Small intestine (tissue), 7 donors: ENCODE measurements around the gene PRKCD. TPM values are rescaled to one million over a fixed set of nuclear protein-coding genes. Genes with fewer than 3 reads are reported as not detected.

Experiments used
- DNase-seq, 2 donors: peaks; one replicate each; pipeline versions ENCODE4 v3.0.0 to v3.0.0-alpha.2; 2013
- FAIRE-seq: peaks from 2 replicates; lab custom pipeline; 2012; peaks lifted over from hg19 to GRCh38; lab: Jason Lieb, UNC
- H3K27ac ChIP-seq, 3 donors: one replicate each; pipeline ENCODE4 v1.5.1; 2013; ENCODE audit warnings: low read length in 2 of 3, mild to moderate bottlenecking in 2 of 3, control low read depth in 1 of 3, inconsistent platforms in 1 of 3, low read depth in 1 of 3, moderate library complexity in 1 of 3
- H3K27me3 ChIP-seq, 3 donors: one replicate each; pipeline ENCODE4 v1.6.1; 2013; ENCODE audit warnings: low read length in 3 of 3, inconsistent platforms in 1 of 3; ENCODE audit not compliant: control insufficient read depth in 3 of 3, insufficient read depth in 3 of 3
- H3K36me3 ChIP-seq, 3 donors: one replicate each; pipeline ENCODE4 v1.6.1; 2013; ENCODE audit warnings: low read length in 3 of 3, inconsistent platforms in 1 of 3, low read depth in 1 of 3, mild to moderate bottlenecking in 1 of 3, moderate library complexity in 1 of 3; ENCODE audit not compliant: control insufficient read depth in 3 of 3, insufficient read depth in 2 of 3
- H3K4me1 ChIP-seq, 3 donors: one replicate each; pipeline ENCODE4 v1.6.1; 2013; ENCODE audit warnings: low read length in 2 of 3, inconsistent platforms in 1 of 3, low read depth in 1 of 3, mild to moderate bottlenecking in 1 of 3, moderate library complexity in 1 of 3; ENCODE audit not compliant: control insufficient read depth in 3 of 3, insufficient read depth in 2 of 3
- H3K4me3 ChIP-seq, 3 donors: one replicate each; pipeline ENCODE4 v1.5.1; 2013; ENCODE audit warnings: low read length in 3 of 3, control low read depth in 1 of 3, inconsistent platforms in 1 of 3, low read depth in 1 of 3, mild to moderate bottlenecking in 1 of 3, moderate library complexity in 1 of 3
- H3K9me3 ChIP-seq, 2 donors: one replicate each; pipeline ENCODE4 v1.6.1; 2013; ENCODE audit warnings: low read depth in 1 of 2, low read length in 1 of 2; ENCODE audit not compliant: control insufficient read depth in 2 of 2, insufficient read depth in 1 of 2
- WGBS, 3 donors: extraction: QIAGEN DNeasy Blood & Tissue Kit; methylation state at CpG; one replicate each; pipeline ENCODE4 v1.1.7; 2013; 5-methylcytosine and 5-hydroxymethylcytosine counted together
- polyA plus RNA-seq, 4 donors: library from polyadenylated mRNA; stranded (reverse) in 3 of 4; unstranded in 1 of 4; fragments of 200-250 nt in 3 of 4; fragments of 120-200 nt in 1 of 4; gene quantifications; one replicate each; pipeline versions ENCODE4 v1.2.1 to v1.2.3, GENCODE V29; 2013
- donor health status: healthy with polysubstance abuse.
- donor health status: control.
- donor health status: control.
- donor health status: Bipolar disorder and iron deficiency.
- donor health status: healthy.

The PRKCD gene
- polyA plus RNA-seq, 4 donors, result 28.9 to 150 (median 67.2) TPM

DNA sequence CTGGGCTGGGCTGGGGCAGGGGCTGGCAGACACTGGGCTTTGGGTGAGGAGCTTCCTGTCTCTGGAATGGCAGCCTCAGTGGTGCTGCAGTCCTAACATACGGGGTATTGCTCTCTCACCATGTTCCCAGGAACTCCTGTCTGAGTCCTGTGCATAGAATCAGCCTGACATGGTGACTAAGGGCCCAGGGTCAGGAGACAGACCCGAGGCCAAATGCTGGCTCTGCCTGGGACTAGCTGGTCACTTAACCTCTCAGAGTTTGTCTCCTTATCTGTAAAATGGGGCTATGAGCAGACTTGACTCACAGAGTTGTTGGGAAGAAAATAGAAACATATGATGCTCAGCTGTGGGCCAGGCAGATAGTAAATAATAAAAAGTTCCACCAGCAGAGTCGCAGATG lies 28.3 kb downstream of the PRKCD start:
- Histone ChIP-seq H3K27me3 (no peaks in the 10 kb centered on the region), H3K36me3 (peaks cover 15 to 84% (median 42%) of the 10 kb centered on the region in 3 donors), H3K4me3 (no peak overlapping the region), H3K4me1 (peaks cover 0 to 15% (median 2%) of the 10 kb centered on the region in 3 donors), H3K9me3 (no peaks in the 10 kb centered on the region), H3K27ac (no peak overlapping the region)
- 92 to 94% (median 92%) methylated on average over 3 of the region's 3 CpGs for WGBS, 3 donors
- FAIRE-seq (no peak), DNase-seq (no peak)

DNA sequence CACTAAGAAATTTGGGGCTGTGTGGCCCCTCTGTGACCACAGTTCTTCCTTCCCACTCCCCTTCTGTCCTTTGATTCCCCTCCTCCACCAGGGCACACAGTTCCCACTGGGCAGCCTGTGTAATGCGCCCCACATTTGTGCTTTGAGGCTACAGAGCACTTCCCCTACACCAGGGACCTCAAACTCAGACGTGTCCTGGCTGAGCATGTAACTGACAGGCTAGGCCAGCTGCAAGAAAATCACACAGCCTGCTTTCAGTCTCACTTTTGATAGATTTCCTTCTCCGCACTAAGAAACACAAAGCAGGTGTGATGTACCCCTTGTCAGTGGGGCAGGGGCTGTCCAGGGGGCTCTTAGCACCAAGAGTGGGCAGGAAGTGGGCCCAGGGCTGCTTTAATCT lies 29.6 kb downstream of the PRKCD start:
- Histone ChIP-seq H3K27me3 (no peaks in the 10 kb centered on the region), H3K4me3 (no peak overlapping the region), H3K9me3 (no peaks in the 10 kb centered on the region), H3K36me3 (peaks cover 15 to 82% (median 34%) of the 10 kb centered on the region in 3 donors), H3K27ac (peak overlapping the region in 1 of 3 donors; percentile 29), H3K4me1 (peaks cover 0 to 17% (median 2%) of the 10 kb centered on the region in 3 donors)
- no peak for FAIRE-seq
- DNase-seq, result no peak
- 77 to 95% (median 84%) methylated on average over 3 of the region's 3 CpGs for WGBS, 3 donors

DNA sequence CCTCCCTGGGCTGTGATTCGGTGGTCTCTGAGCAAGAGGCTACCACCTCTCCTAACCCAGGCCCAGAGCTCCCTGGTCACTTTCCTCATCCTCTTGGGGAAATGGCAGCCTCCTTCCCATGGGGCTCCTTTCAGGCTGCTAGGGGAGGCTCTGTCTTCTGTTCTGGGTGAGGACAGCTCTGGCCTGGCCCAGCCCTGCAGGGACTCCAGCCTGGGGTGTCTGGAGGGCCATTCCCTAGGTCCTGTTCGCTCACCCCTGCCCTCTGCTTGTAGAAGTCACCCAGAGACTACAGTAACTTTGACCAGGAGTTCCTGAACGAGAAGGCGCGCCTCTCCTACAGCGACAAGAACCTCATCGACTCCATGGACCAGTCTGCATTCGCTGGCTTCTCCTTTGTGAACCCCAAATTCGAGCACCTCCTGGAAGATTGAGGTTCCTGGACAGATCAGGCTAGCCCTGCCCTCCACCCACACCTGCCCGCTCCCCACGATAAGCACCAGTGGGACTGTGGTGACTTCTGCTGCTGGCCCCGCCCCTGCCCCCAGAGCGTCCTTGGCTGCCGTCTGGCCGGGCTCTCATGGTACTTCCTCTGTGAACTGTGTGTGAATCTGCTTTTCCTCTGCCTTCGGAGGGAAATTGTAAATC lies 30.9 kb downstream of the PRKCD start:
- Histone ChIP-seq H3K36me3 (peaks cover 8 to 69% (median 28%) of the 10 kb centered on the region in 3 donors), H3K27ac (peak overlapping the region in 1 of 3 donors; percentile 37), H3K9me3 (no peaks in the 10 kb centered on the region), H3K4me3 (no peak overlapping the region), H3K27me3 (no peaks in the 10 kb centered on the region), H3K4me1 (peaks cover 0 to 22% (median 2%) of the 10 kb centered on the region in 3 donors)
- DNase-seq, result no peak
- WGBS, 3 donors, result 86 to 91% (median 87%) methylated on average over 16 of the region's 16 CpGs
- no peak for FAIRE-seq

DNA sequence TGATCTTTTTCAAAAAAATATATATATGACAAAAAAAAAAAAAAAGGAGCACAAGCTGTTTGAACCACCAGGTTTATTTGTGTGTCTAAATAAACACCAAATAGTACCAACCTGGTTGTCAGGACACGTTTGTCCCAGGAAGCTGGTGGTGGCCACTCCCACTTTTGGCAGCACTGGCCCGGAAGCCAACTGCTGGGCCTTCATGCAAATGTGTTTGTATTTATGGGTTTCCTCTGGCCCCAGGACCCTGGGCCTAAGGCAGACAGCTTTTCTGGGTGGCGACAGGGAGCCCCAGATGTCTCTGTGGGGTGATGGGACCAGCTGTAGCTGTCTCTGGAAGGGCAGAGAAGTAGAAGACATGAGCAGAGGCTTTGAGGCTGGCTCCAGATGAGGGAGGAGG lies 31.6 kb downstream of the PRKCD start:
- WGBS, 3 donors, result 48 to 53% (median 48%) methylated on average over 3 of the region's 3 CpGs
- peaks cover 8 to 63% (median 27%) of the 10 kb centered on the region in 3 donors for H3K36me3 ChIP-seq
- no peaks in the 10 kb centered on the region for H3K9me3 ChIP-seq
- FAIRE-seq (no peak), DNase-seq (no peak)
- no peak overlapping the region for H3K4me3 ChIP-seq
- peak overlapping the region in 1 of 3 donors; percentile 64 for H3K27ac ChIP-seq
- H3K27me3 ChIP-seq, result no peaks in the 10 kb centered on the region
- peaks cover 0 to 17% (median 0%) of the 10 kb centered on the region in 3 donors for H3K4me1 ChIP-seq

DNA sequence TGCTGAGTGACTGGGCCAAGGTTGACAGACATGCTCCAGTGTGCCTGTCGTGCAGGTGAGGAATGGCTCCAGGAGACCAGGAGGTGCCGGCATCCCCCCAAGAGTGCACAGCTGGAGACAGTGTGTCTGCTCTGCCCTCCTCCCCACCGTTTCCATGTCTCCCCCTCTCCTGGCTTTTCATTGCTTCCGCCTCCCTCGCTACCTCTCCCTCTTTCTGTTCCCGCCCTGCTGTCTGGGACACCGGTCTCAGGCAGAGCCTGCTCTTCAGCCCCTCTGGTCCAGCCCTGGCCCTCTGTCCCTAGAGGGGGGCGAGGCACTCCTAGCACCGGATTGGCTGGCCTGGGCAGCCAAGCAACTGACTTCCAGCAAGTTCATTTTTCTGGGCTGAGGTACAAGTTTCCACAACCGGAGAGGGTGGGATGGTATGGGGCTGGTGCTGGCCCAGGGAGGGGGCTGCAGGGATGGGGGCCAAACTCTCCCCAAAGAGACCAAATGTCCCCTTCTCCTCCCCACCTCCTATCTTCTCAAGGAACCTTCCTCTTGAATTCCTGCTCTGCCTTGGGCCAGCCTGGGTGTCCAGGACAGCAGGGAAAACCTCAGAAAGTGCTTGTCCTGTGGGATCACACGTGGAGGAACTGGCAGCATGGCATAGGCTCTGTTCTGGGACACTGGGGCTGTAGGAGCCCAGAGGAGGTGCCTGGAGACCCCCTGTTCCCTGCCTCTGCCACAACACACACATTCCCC lies 32.6 kb downstream of the PRKCD start:
- peaks cover 0 to 10% (median 0%) of the 10 kb centered on the region in 3 donors for H3K4me1 ChIP-seq
- no peaks in the 10 kb centered on the region for H3K9me3 ChIP-seq
- no peak for DNase-seq
- H3K27me3 ChIP-seq, result no peaks in the 10 kb centered on the region
- H3K27ac ChIP-seq, result peak overlapping the region in 1 of 3 donors; percentile 64
- no peak overlapping the region for H3K4me3 ChIP-seq
- no peak for FAIRE-seq
- WGBS, 3 donors, result 64 to 78% (median 72%) methylated on average over 9 to 11 of the region's 11 CpGs
- H3K36me3 ChIP-seq, result peaks cover 5 to 56% (median 25%) of the 10 kb centered on the region in 3 donors

DNA sequence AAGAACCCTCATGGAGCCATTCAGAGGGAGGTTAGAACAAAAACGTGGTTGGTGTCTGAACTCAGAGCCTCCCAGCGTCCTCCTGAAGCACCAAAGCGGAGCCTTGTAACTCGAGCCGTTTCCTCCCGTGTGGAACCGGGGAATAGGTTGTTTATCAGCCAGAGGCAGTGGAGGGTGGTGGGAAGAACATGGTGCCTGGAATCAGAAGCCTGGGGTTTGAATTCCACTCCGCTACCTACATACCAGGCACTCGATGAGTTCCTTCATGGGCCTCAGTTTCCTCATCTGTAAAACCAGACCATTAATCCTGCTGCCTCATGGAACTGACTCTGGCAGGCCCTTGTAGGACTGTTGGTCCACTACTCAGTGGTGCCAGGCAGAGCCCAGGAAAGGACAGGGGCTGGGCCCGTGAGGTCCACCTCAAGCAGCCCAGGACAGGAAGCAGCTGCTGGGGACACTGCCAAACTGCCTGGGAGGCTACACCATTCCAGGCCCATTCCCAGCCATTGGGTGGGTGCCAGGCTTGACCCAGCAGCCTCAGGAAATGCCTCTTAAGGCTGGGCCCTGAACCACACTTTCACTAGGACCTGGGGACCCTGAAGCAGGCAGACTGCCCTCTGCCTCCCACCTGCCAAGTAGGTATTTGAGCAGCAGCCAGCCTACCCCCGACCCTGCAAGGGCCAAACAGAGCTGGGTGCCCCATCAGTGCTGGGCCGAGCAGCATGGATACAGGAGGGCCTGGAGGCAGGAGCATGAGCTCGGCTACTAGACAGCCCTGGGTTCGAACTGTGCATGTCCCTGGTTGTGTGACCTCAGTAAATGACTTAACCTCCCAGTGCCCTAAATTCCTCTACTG lies 33.4 kb downstream of the PRKCD start:
- Histone ChIP-seq H3K27me3 (no peaks in the 10 kb centered on the region), H3K4me3 (no peak overlapping the region), H3K4me1 (peaks cover 0 to 7% (median 0%) of the 10 kb centered on the region in 3 donors), H3K36me3 (peaks cover 0 to 48% (median 19%) of the 10 kb centered on the region in 3 donors), H3K27ac (no peak overlapping the region), H3K9me3 (no peaks in the 10 kb centered on the region)
- DNase-seq (no peak), FAIRE-seq (no peak)
- 65 to 71% (median 66%) methylated on average over 14 of the region's 14 CpGs for WGBS, 3 donors

DNA sequence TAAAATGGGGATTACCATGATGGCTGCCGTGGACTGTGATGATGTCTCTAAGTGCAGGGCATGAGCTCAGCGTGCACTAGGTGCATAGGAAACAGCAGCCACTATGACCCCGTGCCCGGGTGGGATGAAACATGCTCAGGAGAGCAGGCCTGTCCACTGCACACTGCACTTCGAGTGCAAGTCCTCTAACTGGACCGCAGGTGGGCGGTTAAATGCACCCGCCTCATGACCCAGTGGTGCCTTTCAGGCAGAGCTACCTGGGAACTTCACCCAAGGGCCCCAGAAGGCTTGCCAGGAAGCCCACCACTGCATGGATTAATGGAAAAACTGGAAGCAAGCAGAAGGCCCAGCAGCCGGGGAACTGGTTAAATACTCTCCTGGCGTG lies 34.0 kb downstream of the PRKCD start:
- FAIRE-seq (no peak), DNase-seq (no peak)
- no peak overlapping the region for H3K4me3 ChIP-seq
- H3K4me1 ChIP-seq, result peaks cover 0 to 7% (median 0%) of the 10 kb centered on the region in 3 donors
- H3K36me3 ChIP-seq, result peaks cover 0 to 42% (median 14%) of the 10 kb centered on the region in 3 donors
- no peaks in the 10 kb centered on the region for H3K27me3 ChIP-seq
- H3K9me3 ChIP-seq, result no peaks in the 10 kb centered on the region
- 80 to 89% (median 80%) methylated on average over 10 of the region's 10 CpGs for WGBS, 3 donors
- no peak overlapping the region for H3K27ac ChIP-seq
